GM19468 (cell line): ENCODE measurements around the gene AFAP1.

ENCODE experiments used
- ATAC-seq: cut with Tn5 transposase; IDR thresholded peaks from one replicate; pipeline ENCODE4 v1.9.1; 2021; ENCODE audit warnings: mild to moderate bottlenecking, moderate library complexity, moderate number of reproducible peaks; ENCODE audit not compliant: unreplicated experiment; ENCODE audit errors: extremely low read depth

AFAP1 gene

DNA sequence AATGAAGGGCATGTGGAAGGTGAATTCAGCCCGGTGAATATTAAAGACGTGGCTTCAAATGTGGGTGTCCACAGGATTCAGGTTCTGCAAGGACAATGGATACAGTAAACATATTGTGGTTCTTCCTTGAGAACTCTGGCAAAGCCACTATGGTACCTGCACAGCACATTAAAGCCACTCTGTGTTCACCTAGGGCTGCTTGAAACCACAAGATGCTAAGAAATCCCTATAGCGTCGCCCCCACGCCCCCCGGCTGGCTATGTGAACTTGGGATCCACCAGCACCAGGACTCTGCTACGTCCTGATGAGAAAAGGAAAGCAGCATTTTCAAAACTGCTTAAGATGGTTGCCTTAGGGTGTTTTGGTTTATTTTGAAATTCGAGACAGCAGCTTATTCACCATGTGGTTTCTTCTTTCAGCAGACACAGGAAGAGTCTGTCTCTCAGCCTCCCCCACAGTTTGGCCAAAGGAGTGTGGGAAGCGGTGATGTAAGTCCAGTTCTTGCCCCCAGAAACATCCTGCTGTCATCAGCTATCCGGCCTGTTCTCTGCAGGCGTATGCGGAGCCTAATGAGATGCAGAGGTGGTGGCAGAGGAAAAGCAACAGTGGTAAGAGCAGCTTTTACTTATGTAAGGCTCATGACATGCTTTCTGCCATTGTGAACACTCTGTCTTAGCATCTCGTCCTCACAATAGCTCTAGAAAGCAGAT is 111.5 kb downstream of the AFAP1 start:
- ATAC-seq, result no peak

DNA sequence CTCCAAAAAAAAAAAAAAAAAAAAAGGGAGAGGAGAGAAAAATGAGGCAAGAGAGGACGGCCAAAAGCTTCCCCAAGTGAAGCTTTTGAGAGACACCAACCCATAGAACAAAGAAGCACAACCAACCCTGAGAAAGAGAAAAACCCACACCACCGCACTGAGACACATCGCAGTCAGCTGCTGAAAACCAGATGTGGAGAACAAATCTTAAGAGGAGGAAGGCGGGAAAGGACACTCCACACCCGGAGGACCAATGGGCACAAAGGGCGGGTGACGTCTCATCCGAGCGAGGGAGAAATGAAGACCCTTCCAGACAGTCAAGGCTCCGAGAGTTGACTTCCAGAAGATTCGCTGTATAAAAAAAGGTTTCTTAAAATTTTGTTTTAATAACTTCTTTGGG is 112.1 kb downstream of the AFAP1 start:
- no peak for ATAC-seq

DNA sequence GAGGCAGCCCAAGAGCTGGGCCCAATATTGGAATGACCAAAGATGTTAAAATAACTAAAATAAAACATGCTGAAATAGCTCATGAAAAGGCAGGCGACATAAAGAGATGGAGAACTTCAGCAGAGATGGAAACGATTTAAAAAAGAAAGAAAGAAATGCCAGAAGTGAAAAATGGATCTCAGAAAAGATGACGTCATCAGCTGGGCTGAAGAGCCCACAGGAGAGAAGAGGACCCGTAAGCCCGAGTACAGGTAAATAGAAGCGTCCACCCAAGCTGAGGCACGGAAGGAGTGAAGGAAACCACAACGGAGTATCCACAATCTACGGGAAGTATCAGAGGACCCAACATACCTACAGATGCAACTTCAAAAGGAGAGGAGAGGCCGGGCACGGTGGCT is 112.8 kb downstream of the AFAP1 start:
- no peak for ATAC-seq

DNA sequence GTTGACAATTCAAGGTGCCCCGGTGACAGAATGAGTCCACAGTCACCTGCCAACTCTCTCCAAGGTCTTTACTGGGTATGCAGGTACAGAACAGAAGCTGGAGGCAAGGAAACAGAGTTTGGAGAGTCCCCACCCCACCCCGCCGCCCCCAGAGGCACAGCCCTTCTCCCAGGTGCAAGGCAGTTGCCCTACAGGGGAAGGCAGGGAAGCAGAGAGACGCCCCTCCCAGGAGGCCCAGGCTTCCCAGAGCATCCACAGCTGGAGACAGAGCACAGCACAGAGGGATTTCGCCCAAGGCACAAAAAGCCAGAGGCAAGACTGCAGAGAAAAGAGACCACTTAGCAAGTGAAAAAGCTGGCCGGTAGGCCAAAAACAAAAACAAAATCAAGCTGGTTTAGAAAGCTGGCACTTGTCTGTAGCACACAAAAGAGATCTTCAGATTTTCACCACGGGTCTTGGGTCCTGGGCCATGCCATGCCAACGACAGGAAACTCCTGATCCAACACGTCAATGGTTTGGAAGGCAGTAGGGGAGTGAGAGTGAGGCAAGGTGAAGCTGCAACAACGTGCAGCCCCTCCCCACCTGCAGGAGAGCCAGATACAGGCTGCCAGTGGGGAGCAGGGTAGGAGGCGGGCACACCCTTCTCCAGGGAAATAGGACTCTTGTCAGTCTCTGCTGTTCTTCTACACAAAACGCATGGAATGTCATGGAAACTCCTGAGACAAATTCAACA is 113.3 kb downstream of the AFAP1 start:
- no peak for ATAC-seq

DNA sequence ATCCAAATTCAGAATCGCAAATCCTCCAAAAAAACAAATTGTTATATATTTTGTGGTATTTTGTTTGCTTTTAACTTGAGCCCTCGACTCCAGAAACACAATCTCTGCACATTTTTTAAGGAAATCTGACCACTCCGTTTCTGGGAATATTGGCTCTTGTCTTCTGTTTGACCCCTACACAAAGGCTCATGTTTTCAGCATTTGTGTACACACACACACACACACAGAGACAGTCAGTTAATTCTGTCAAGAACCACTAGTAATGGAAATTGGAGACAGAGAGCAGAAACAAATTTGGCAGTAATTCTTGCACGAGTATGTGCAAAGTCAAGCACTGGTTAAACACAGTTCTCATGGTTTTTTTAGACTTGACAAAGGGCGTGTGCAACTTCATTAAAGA is 115.4 kb downstream of the AFAP1 start:
- no peak for ATAC-seq

DNA sequence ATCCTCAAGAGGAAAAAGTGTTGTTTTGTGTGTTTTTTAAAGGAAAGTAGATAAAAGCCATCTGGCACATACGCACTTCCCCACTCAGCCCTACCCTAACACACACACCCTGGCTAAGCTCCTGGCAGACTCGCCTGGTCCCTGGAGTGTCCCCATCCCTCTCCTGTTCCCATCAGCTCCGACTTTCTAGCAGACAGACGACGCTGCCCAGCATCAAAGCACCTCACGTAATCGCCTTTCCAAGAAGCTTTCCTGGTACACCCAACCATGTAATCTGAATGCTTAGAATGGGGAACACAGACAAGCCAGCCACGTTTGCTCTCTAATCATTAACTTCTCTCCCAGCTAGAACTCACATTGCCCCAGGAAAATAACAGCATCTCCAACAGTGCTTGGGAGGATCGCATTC is 116.2 kb downstream of the AFAP1 start:
- ATAC-seq, result no peak

DNA sequence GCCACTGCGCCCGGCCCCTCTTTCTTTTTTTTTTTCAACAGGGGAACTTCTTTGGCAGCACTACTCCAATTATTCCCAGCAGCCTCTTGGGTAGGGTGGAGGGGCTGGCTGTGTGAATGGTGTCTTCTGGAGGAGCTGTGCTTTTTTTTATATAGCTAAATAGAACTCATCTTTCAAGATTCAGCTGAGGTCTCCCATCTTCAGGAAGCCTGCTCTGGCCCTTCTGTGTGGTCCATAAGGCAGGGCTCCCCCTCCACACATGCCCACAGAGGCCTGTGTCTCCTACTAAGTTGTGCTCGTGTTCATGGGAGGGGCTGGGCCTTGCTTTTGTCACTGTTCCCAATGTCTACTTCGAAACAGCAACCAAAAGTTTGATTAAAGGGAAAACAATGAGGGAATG is 116.8 kb downstream of the AFAP1 start:
- no peak for ATAC-seq

DNA sequence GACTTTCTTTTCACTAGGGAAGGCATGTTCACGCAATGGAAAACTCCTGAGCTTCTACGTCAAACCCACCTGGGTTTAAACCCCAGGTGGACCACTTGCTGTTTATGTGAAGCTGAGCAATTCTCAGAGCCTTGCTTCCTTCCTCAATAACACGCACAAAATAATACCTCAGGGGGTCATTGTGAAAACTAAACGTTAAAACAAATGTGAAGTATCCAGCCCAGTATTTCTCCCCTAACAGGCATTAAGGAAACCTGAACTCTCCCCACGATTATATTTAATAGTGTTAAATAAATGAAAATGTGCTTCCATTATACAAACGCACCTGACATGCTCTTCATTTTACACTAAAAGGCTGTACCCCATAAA is 117.5 kb downstream of the AFAP1 start:
- ATAC-seq, result no peak

DNA sequence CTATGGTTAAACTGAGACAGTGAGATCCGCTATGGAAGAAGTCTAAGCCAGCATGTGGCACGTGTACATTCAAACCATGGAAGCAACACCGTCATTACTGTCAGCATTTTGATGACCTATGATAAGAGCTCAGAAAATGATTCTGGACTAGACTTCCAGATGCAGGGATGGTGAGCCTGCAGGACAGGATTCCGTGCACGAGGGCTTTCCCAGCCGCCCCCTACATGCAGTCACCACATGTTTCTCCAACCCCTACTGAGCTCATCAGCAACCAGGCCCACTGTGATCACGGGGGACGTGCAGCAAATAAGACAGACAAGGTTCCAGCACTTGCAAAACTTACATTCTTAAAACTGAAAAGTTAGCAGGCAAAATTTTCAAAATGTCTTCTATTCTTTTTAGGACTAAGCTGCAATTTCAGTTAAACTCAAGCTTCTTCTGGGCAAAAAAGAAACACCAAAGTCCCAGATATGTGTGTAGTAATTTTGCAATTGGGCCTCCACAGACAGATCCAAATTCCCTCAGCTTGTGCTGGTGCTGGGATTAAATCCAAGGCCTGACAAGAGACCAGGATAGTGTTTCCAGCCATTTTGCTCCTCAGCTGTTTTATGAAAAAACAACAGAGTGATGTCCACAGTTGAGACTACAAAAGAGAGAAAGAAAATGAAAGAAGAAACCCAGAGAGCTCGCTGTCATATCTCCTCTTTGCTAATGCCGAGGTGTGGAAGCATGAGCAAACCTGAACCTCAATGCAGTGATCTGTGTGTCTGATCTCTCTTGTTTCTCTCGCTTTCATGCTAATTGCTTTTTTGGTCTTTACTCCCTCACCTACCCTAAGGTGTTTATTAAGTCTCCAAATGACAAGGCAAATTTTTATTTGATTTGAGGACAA is 118.2 kb downstream of the AFAP1 start:
- no peak for ATAC-seq

DNA sequence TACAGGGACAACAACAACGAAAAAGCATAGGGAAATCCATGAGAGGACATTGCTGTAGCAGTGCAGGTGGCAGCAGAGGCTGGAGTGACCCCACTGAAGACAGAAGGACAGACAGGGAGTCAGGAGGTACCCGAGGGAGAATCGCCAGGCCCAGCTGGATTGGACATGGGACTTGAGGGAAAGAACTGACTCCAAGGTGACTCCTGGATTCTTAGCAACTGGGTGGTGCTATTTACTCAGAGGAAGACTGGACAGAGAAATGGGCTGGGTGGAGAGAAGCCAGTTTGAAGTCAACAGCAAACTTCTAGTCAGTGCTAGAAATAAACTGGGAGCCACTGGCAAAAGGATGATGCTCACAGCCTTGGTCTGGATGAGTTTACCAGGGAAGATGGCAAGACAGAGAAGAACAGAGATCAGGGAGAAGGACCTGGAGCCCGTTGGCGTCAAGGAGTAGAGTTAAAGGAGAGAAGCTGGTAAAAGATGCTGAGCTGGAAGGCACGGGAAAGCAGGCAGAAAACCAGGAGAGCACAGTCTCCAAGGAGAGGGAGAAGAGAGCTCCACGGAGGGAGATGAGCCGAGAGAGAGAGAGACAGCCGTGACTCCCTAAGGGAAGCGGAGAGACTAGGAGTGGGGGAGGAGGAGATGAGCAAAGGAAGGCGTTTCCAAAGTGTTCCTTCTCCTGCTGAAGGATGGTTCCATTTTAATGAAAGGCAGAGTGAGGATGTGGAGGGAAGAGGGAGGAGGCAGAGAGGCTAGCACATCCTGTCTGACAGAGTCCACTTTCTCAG is 119.4 kb downstream of the AFAP1 start:
- no peak for ATAC-seq

DNA sequence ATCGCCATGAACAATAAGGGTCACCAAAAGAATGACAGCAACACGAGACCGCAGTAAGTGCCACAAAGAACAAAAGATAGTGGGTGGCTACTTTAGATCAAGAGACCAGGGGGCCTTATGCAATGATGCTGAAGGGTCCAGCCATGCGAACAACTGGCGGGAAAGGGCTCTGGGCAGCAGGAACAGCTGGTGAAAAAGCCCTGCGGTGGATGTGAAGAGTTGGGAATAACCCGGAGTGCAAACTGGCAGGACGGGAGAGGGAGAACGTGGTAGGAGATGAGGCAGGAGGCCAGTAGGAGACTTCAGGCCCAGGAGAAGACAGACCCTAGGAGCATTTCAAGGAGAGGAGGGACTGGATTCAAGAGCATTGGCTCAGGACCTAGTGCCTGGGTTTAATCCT is 120.2 kb downstream of the AFAP1 start:
- ATAC-seq, result no peak

DNA sequence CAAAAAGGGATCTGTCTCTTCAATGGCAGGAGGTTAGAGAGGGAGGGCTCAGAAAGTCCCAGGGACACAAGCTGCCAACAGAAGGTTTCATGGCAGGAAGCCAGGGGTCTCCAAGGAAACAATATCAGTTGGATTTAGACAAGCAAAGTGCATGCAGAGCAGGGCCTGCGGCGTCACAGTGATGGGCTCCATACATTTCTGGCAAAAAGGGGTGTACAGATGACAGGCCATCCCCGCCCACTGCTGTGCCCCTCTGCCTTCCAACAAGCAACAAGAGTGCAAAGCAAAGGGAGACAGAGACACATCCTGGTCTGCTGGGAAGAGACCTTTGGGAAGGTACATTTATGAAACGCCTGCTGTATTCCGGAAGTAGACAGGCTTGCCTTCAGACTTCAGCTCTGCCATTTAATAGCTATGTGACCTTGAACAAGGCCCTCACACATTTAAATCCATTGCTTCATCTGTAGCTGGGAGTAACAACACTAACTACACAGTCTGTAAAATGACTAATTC is 121.2 kb downstream of the AFAP1 start:
- ATAC-seq, result no peak

DNA sequence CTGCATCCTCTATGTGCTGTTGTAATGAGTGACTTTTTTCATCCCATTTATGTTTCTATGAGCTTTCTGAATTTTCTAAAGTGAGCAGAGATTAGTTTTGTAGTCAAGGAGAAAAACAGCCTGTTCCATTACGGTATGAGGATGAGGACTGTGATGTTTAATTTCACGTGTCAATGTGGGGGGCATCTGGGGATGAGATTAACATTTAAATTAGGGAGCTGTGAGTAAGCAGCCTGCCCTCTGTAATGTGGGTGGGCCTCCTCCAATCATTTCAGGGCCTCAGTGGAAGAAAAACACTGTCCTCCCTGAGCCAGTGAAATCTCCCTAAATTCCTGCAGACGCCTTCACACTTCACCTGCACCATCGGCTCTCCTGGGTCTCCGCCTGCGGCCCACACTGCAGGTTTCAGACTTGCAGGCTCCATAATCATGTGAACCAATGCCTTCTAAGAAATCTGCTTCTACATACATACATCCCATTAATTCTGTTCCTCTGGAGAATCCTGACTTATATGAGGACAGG is 121.7 kb downstream of the AFAP1 start:
- no peak for ATAC-seq

DNA sequence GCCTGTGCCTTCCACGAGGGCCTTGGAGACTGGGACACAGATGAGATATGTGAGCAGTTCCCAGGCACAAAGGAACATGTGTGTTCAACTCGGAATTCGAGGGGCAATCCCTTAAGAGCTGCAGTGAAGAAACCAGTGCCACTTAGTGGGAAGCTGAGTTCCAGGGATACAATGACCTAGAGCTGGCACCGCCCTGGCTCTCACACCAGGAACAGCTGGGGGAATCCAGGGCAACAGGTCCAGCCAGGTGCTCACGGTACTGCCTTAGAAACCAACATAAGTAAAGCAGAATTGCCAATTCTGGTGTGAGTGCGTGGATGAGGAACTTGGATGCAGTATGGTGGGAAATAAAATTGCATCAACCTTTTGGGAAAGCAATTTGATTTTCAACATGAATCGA is 122.9 kb downstream of the AFAP1 start:
- no peak for ATAC-seq

DNA sequence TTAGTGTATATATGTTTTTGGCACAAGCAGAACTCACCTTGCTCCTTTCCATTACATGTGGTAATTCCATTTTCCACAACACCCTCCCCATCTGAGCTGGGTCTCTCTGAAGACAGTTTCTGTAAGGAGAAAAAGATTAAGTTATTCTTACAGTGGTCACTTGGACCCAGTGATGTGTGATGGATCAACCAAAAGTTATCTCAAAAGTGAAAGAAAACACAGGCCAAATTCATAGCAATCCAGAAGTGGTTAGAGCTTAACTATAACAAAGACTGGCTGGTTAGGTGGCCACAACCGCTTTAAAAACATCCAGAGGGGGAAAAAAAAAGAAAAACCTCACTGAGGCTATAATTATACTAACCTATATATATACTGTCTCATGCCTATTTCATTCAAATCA is 123.7 kb downstream of the AFAP1 start:
- no peak for ATAC-seq

DNA sequence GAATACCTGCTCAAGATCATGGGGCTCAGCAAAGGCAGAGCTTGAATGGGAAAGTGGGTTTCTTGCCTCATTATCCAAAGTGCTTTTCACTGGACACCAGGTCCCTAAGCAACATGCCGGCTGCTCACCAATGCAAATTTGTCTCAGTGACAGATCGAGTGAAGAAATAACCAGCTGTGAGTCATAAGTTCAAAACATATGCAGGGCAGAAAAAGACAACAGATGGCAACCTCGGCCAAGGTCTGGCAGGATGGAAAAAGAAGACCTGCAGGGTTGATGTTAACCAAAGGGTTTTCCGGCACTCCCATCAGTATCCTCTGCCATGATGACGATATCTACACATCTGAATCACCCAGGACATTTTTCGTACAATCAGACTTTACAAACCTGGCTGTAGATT is 124.1 kb downstream of the AFAP1 start:
- ATAC-seq, result no peak

DNA sequence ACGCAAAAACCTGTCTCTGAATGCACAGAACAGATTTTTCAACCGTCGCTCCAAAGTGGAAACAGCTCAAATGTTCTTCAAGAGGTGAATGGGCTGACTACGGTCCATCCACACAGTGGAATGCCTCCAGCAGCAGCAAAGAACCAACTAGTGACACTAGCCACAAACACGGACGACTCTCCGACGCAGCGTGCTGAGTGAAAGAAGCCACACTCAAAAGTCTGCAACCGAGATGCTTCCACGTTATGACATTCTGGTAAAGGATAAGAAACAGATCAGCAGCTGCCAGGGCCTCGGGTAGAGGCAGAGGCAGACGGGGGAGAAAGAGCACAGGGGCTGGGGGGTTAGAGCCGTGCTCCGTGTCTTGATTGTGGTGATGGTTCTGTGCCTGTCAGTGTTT is 125.2 kb downstream of the AFAP1 start:
- no peak for ATAC-seq

DNA sequence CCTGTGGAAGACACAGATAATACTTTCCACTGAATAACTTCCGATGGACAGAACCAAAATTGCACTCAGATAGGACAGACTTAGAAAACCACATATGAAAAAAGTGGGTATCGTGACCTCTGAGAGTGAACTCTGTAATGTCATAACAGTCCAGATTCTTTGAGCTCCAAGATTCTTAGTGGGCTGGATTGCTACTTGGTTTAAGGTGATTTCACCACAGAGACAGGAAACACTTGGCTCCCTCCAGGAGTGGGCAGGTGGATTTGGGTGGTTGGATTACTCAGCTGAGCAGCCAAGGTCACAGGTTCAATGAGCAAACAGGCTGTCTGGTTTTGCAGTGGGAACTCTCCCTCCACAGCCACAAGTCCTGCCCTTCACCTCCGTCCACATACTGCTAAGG is 126.0 kb downstream of the AFAP1 start:
- no peak for ATAC-seq

DNA sequence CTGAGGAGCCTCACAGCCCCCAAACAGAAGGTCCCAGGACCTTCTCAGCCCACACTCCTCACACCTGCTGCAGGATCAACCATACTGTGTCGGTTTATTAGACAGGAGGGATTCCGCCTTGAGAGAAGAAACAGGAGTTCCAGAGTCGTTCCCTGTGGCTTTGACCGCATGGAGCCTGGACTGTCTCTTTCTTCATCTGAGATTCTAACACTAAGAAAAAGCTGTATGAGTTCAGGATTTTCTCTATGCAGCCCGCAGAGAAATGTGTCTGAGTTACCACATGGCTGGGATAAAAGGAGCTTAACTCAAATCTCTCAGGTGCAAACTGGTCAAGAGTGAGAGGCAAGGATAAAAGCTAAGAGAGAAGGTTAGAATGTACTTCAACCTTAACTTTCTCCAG is 126.7 kb downstream of the AFAP1 start:
- ATAC-seq, result no peak
